Hepatocyte (in vitro differentiated cells): ENCODE results near the gene DZIP1. TPM values are rescaled to one million over a fixed set of nuclear protein-coding genes. Genes with fewer than 3 reads are reported as not detected.

Experiments used
- DNase-seq: peaks from one replicate; pipeline ENCODE4 v3.0.0-alpha.2; 2016; ENCODE audit warnings: low spot score
- H2AFZ ChIP-seq: fragments of 200-600 bp; sonication (generic); 2 replicates; pipeline ENCODE4 v1.6.0; 2016; ENCODE audit warnings: antibody characterized with exemption, mild to moderate bottlenecking
- H3K27ac ChIP-seq: fragments of 200-600 bp; sonication (generic); 2 replicates; pipeline ENCODE4 v1.5.1; 2016; ENCODE audit warnings: mild to moderate bottlenecking
- H3K27me3 ChIP-seq: fragments of 200-600 bp; sonication (generic); 2 replicates; pipeline ENCODE4 v1.6.1; 2016
- H3K36me3 ChIP-seq: fragments of 200-600 bp; sonication (generic); replicated peaks from 2 replicates; pipeline ENCODE4 v1.5.1; 2016; ENCODE audit warnings: low read depth; ENCODE audit not compliant: insufficient read depth
- H3K4me1 ChIP-seq: fragments of 200-600 bp; sonication (generic); 2 replicates; pipeline ENCODE4 v1.5.1; 2016; ENCODE audit warnings: mild to moderate bottlenecking, moderate library complexity; ENCODE audit not compliant: insufficient read depth
- H3K4me2 ChIP-seq: fragments of 200-600 bp; sonication (generic); 2 replicates; pipeline ENCODE4 v1.6.0; 2016
- H3K4me3 ChIP-seq: fragments of 200-600 bp; sonication (generic); 2 replicates; pipeline ENCODE4 v1.5.1; 2016; ENCODE audit warnings: mild to moderate bottlenecking
- H3K79me2 ChIP-seq: fragments of 200-600 bp; sonication (generic); 2 replicates; pipeline ENCODE4 v1.6.0; 2017; ENCODE audit warnings: mild to moderate bottlenecking
- H3K9me2 ChIP-seq: fragments of 200-600 bp; sonication (generic); replicated peaks from 2 replicates; pipeline ENCODE4 v1.6.0; 2017; ENCODE audit warnings: mild to moderate bottlenecking; ENCODE audit not compliant: insufficient read depth
- H3K9me3 ChIP-seq: fragments of 200-600 bp; sonication (generic); 2 replicates; pipeline ENCODE4 v1.5.1; 2016; ENCODE audit warnings: low read depth, mild to moderate bottlenecking
- H4K20me1 ChIP-seq: fragments of 200-600 bp; sonication (generic); 2 replicates; pipeline ENCODE4 v1.6.0; 2016; ENCODE audit warnings: mild to moderate bottlenecking; ENCODE audit not compliant: insufficient read depth, poor library complexity, severe bottlenecking
- EZH2 ChIP-seq: fragments of 200-600 bp; sonication (generic); IDR thresholded peaks from 2 replicates; pipeline ENCODE4 v1.6.1; 2016; ENCODE audit warnings: antibody characterized with exemption, mild to moderate bottlenecking, borderline replicate concordance
- EZH2phosphoT487 ChIP-seq: fragments of 200-600 bp; sonication (generic); IDR thresholded peaks from one replicate; pipeline ENCODE4 v1.6.1; 2018; ENCODE audit warnings: antibody characterized with exemption, mild to moderate bottlenecking, low read depth, moderate library complexity; ENCODE audit not compliant: unreplicated experiment, severe bottlenecking
- WGBS: methylation state at CpG from one replicate; pipeline ENCODE4 v1.1.6; 2016; ENCODE audit warnings: low lambda C conversion rate; ENCODE audit errors: missing lambda C conversion rate; 5-methylcytosine and 5-hydroxymethylcytosine counted together
- polyA plus RNA-seq: library from polyadenylated mRNA; unstranded; fragments of >200 nt; fragmentation: Nextera tagmentation; extraction: Ambion mirVana; gene quantifications from 2 replicates; pipeline ENCODE4 v1.2.1, GENCODE V29; 2016
- total RNA-seq: library from RNA; depleted of rRNA; stranded (reverse); fragments of >200 nt; gene quantifications from 2 replicates; pipeline ENCODE4 v1.2.3, GENCODE V29; 2014
- TF ChIP-seq, protein P1 (sequence below): fragments of 200-600 bp; sonication (generic); IDR thresholded peaks from 2 replicates; pipeline ENCODE4 v1.5.1; 2016; ENCODE audit warnings: antibody characterized with exemption, mild to moderate bottlenecking; ENCODE audit not compliant: poor library complexity

Gene DZIP1
- total and polyA plus RNA-seq, 2 experiments from 2014 or later: 7.2 to 23.2 TPM

DNA sequence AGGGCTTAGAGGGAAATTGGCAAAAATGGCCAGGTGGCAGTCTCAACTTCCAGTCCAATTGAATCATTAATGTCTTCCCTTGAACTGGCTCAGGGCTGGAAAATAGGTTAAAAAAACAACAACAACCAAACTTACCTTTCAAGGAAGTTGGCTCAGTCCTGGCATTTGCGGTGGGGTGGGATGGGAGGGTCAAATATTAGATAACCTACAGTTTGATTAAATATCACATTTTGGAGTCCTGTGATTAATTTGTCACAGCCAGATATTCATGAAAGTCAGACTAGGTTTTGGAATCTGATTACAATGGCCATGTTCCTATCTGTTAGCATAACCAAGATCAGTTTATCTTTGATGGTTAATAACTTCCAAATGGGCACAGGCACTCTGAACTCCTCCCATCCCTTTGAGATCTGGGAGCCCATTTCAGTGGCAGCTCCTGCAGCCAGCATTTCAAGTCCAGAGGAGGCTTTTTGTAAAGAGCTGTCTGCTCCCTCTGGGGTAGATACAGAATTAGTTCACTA, 7.8 kb upstream of the DZIP1 start:
- no peak overlapping the region for H3K27ac ChIP-seq
- no peak overlapping the region for H2AFZ ChIP-seq
- peaks cover 4% of the 10 kb centered on the region for H3K4me1 ChIP-seq
- H3K4me2 ChIP-seq: no peak overlapping the region
- no peaks in the 10 kb centered on the region for H3K9me2 ChIP-seq
- 77% methylated on average over 1 of the region's 1 CpG for WGBS
- no peak for DNase-seq
- no peaks in the 10 kb centered on the region for H3K79me2 ChIP-seq
- no peak overlapping the region for H3K4me3 ChIP-seq
- no peaks in the 10 kb centered on the region for H3K9me3 ChIP-seq
- TF ChIP-seq EZH2 (no peak), EZH2phosphoT487 (no peak)
- TF ChIP-seq, protein P1, sequence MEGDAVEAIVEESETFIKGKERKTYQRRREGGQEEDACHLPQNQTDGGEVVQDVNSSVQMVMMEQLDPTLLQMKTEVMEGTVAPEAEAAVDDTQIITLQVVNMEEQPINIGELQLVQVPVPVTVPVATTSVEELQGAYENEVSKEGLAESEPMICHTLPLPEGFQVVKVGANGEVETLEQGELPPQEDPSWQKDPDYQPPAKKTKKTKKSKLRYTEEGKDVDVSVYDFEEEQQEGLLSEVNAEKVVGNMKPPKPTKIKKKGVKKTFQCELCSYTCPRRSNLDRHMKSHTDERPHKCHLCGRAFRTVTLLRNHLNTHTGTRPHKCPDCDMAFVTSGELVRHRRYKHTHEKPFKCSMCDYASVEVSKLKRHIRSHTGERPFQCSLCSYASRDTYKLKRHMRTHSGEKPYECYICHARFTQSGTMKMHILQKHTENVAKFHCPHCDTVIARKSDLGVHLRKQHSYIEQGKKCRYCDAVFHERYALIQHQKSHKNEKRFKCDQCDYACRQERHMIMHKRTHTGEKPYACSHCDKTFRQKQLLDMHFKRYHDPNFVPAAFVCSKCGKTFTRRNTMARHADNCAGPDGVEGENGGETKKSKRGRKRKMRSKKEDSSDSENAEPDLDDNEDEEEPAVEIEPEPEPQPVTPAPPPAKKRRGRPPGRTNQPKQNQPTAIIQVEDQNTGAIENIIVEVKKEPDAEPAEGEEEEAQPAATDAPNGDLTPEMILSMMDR: no peak
- H3K36me3 ChIP-seq: no peaks in the 10 kb centered on the region
- no peaks in the 10 kb centered on the region for H4K20me1 ChIP-seq
- H3K27me3 ChIP-seq: no peaks in the 10 kb centered on the region

DNA sequence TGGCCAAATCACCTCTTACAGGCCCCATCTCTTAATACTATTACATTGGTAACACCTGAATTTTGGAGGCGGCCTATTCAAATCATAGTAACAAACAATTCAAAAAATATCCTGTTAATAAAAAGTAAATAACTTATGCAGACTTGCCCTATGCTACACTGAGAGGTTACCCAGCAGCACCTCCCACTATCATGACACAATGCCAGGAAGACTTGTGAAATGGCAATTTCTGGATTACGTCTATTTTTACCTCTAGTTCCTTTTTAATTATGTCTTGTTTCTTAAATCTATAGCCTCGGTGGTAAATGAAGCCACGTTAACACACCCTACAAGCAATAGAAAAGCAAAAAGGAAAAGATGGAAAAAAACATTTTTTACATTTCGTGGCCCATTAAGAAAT, 6.2 kb upstream of the DZIP1 start:
- Histone ChIP-seq H3K4me3 (no peak overlapping the region), H3K9me3 (no peaks in the 10 kb centered on the region), H3K36me3 (no peaks in the 10 kb centered on the region), H3K27ac (no peak overlapping the region), H2AFZ (no peak overlapping the region), H3K79me2 (no peaks in the 10 kb centered on the region), H3K4me1 (no peaks in the 10 kb centered on the region), H3K27me3 (no peaks in the 10 kb centered on the region), H4K20me1 (no peaks in the 10 kb centered on the region), H3K4me2 (no peak overlapping the region), H3K9me2 (no peaks in the 10 kb centered on the region)
- DNase-seq: no peak
- WGBS: over 99% methylated on average over 5 of the region's 5 CpGs
- TF ChIP-seq EZH2phosphoT487 (no peak), EZH2 (no peak)
- TF ChIP-seq, protein P1: no peak

DNA sequence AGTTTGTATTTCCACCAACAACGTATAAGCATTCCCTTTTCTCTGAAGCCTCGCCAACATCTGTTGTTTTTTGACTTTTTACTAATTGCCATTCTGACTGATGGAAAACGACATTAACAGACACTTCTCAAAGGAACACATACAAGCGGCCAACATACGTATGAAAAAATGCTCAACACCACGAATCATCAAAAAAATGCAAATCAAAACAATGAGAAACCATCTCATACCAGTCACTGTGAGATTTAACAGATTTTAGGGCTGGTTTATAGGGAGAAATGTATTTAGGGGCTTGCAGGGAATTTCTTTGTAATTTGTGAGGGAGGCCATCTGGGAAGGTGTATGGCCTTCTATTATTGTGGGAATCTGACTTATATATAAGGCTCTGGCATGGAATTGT, 2.8 kb upstream of the DZIP1 start:
- H3K36me3 ChIP-seq: no peaks in the 10 kb centered on the region
- H3K27ac ChIP-seq: no peak overlapping the region

More for the DNA sequence above, 2.8 kb upstream of the DZIP1 start:
- TF ChIP-seq EZH2: no peak
- TF ChIP-seq, protein P1: no peak
- no peak for TF ChIP-seq EZH2phosphoT487
- Histone ChIP-seq H3K4me1 (no peaks in the 10 kb centered on the region), H3K4me3 (no peak overlapping the region), H3K79me2 (peaks cover 3% of the 10 kb centered on the region), H3K4me2 (no peak overlapping the region), H3K9me2 (no peaks in the 10 kb centered on the region), H3K27me3 (peaks cover 19% of the 10 kb centered on the region), H2AFZ (no peak overlapping the region), H4K20me1 (no peaks in the 10 kb centered on the region), H3K9me3 (no peaks in the 10 kb centered on the region)
- DNase-seq: no peak
- 91% methylated on average over 6 of the region's 6 CpGs for WGBS
